ENCODE results near the gene AQP5. TPM values are rescaled to one million over a fixed set of nuclear protein-coding genes. Genes with fewer than 3 reads are reported as not detected.

AQP5 gene
- total and polyA plus RNA-seq, 12 donors = 0.16 to 2.6 (median 0.52) TPM; not detected in 4

- no peaks in the 10 kb centered on the region for H3K27me3 ChIP-seq
- H3K4me3 ChIP-seq = no peak overlapping the region
- peaks cover 0 to 32% (median 8%) of the 10 kb centered on the region in 9 donors for H3K4me1 ChIP-seq
- intact Hi-C loops (cut with DNase I) = no loop called here
- no peak overlapping the region for H3K27ac ChIP-seq
- ATAC-seq (no peak), DNase-seq (no peak)
- 96 to 99% methylated on average over 3 of the region's 3 CpGs for WGBS, 2 donors
- H3K9me3 ChIP-seq = no peaks in the 10 kb centered on the region
- H3K36me3 ChIP-seq = peaks cover 0 to 32% (median 0%) of the 10 kb centered on the region in 9 donors
- no peak for TF ChIP-seq CTCF (IDR thresholded peaks at IDR 0.05)
Measured at GRCh38 chr12:50014342-50014741, 52.7 kb downstream of the AQP5 start.

Other genes starting within 250 kb of the AQP5 start
- 100 to 1,000 TPM; 174 to 322 (median 202) TPM for gene TMBIM6, start 220.3 kb upstream of the AQP5 start, total RNA-seq
- 100 to 1,000 TPM; 110 to 260 TPM for gene TMBIM6, start 220.3 kb upstream of the AQP5 start, polyA plus RNA-seq
- 10 to 100 TPM; 17.3 to 32.1 (median 23.7) TPM for gene NCKAP5L, start 133.5 kb upstream of the AQP5 start, total RNA-seq
- gene NCKAP5L, start 133.5 kb upstream of the AQP5 start, polyA plus RNA-seq = 10 to 100 TPM; 11.6 to 44.6 TPM
- gene BCDIN3D, start 118.8 kb upstream of the AQP5 start, total RNA-seq = 1 to 10 TPM; 1.1 to 3.9 (median 2.4) TPM
- gene BCDIN3D, start 118.8 kb upstream of the AQP5 start, polyA plus RNA-seq = 1 to 10 TPM; 2.0 TPM
- gene FAIM2, start 58.0 kb upstream of the AQP5 start, total RNA-seq = 10 to 100 TPM in 1 of 10 donors, 1 to 10 TPM in 9; 1.2 to 11.3 (median 3.2) TPM
- 10 to 100 TPM in 1 of 2 donors, 1 to 10 TPM in 1; 7.8 to 15.0 TPM for gene FAIM2, start 58.0 kb upstream of the AQP5 start, polyA plus RNA-seq
- gene AQP2, start 11.1 kb upstream of the AQP5 start, total RNA-seq = not detected
- under 1 TPM in 1 of 2 donors, not detected in 1; 0.04 TPM for gene AQP2, start 11.1 kb upstream of the AQP5 start, polyA plus RNA-seq
- not detected for gene AQP6, start 11.1 kb downstream of the AQP5 start, total RNA-seq
- gene AQP6, start 11.1 kb downstream of the AQP5 start, polyA plus RNA-seq = under 1 TPM; 0.06 to 0.15 TPM
- 10 to 100 TPM in 1 of 10 donors, 1 to 10 TPM in 9; 1.8 to 17.8 (median 4.0) TPM for gene RACGAP1, start 63.6 kb downstream of the AQP5 start, total RNA-seq
- 1 to 10 TPM; 1.0 to 2.6 TPM for gene RACGAP1, start 63.6 kb downstream of the AQP5 start, polyA plus RNA-seq
- gene ASIC1, start 95.7 kb downstream of the AQP5 start, total RNA-seq = 1 to 10 TPM in 4 of 10 donors, under 1 TPM in 6; 0.17 to 1.6 (median 0.82) TPM
- gene ASIC1, start 95.7 kb downstream of the AQP5 start, polyA plus RNA-seq = under 1 TPM; 0.59 to 0.74 TPM
- 10 to 100 TPM; 13.3 to 24.0 (median 17.4) TPM for gene SMARCD1, start 123.5 kb downstream of the AQP5 start, total RNA-seq
- gene SMARCD1, start 123.5 kb downstream of the AQP5 start, polyA plus RNA-seq = 10 to 100 TPM; 12.0 to 13.0 TPM
- gene GPD1, start 142.1 kb downstream of the AQP5 start, total RNA-seq = 10 to 100 TPM in 7 of 10 donors, 1 to 10 TPM in 3; 5.2 to 67.7 (median 15.5) TPM
- gene GPD1, start 142.1 kb downstream of the AQP5 start, polyA plus RNA-seq = 10 to 100 TPM; 13.2 to 15.8 TPM
- 100 to 1,000 TPM; 144 to 239 (median 170) TPM for gene COX14, start 150.4 kb downstream of the AQP5 start, total RNA-seq
- gene COX14, start 150.4 kb downstream of the AQP5 start, polyA plus RNA-seq = 100 to 1,000 TPM in 1 of 2 donors, 10 to 100 TPM in 1; 93.8 to 167 TPM
- gene CERS5, start 205.5 kb downstream of the AQP5 start, total RNA-seq = 10 to 100 TPM in 8 of 10 donors, 1 to 10 TPM in 2; 8.3 to 15.6 (median 11.4) TPM
- gene CERS5, start 205.5 kb downstream of the AQP5 start, polyA plus RNA-seq = 10 to 100 TPM; 19.2 to 51.7 TPM

Data from heart right ventricle (tissue), 16 donors.